Calu3 (cell line): ENCODE data around the gene ZNF436. TPM values are rescaled to one million over a fixed set of nuclear protein-coding genes. Genes with fewer than 3 reads are reported as not detected.
A peak's percentile ranks its signal among the peaks of the same experiment; 100 is the strongest.
"Not testable (repeated sequence)": the region's sequence is repeated elsewhere in the genome, so short reads cannot be mapped to it uniquely, and the experiment has no call there.

Experiments
- BruUV-seq: library from RNA; stranded (reverse); fragments of 400-500 nt; replicated peaks from 2 replicates; lab custom pipeline; 2021; lab: Mats Ljungman, UMichigan
- CTCF ChIA-PET: fragments of 300-600 bp; sonication (Branson Sonifier 250); formaldehyde crosslinking; loops from one replicate; lab custom pipeline; 2022; ENCODE audit warnings: antibody characterized with exemption; lab: Charles Lee
- DNase-seq: peaks from one replicate; pipeline ENCODE4 v3.0.0; 2022
- H3K27ac Mint-ChIP-seq: one replicate; pipeline ENCODE4 v1.8.0; 2022; ENCODE audit warnings: mixed read lengths; ENCODE audit not compliant: unreplicated experiment
- H3K27me3 Mint-ChIP-seq: one replicate; pipeline ENCODE4 v1.8.0; 2022; ENCODE audit warnings: mixed read lengths; ENCODE audit not compliant: unreplicated experiment
- H3K36me3 Mint-ChIP-seq: one replicate; pipeline ENCODE4 v1.8.0; 2022; ENCODE audit warnings: mild to moderate bottlenecking, moderate library complexity, mixed read lengths; ENCODE audit not compliant: insufficient read depth, unreplicated experiment
- H3K4me1 Mint-ChIP-seq: one replicate; pipeline ENCODE4 v1.8.0; 2022; ENCODE audit warnings: mild to moderate bottlenecking, low read depth, mixed read lengths; ENCODE audit not compliant: unreplicated experiment
- H3K4me3 Mint-ChIP-seq: one replicate; pipeline ENCODE4 v1.8.0; 2022; ENCODE audit warnings: mild to moderate bottlenecking, low read depth, moderate library complexity, mixed read lengths; ENCODE audit not compliant: unreplicated experiment
- H3K9me3 Mint-ChIP-seq: one replicate; pipeline ENCODE4 v1.8.0; 2022; ENCODE audit warnings: low read depth, mixed read lengths; ENCODE audit not compliant: unreplicated experiment
- intact Hi-C: fragments of 100-400 bp; cut with micrococcal nuclease; formaldehyde crosslinking; loops from one replicate; pipeline ENCODE4 v1.10.0; 2022; ENCODE audit not compliant: unreplicated experiment
- total RNA-seq: library from RNA; stranded (reverse); gene quantifications from 2 replicates; pipeline ENCODE4 v1.2.3, GENCODE V29; 2022
- TF ChIP-seq, protein P1 (sequence below): fragments of 200-600 bp; IDR thresholded peaks from one replicate; pipeline ENCODE4 v1.8.0; 2022; ENCODE audit warnings: antibody characterized with exemption; ENCODE audit not compliant: unreplicated experiment

ZNF436 gene
- total RNA-seq, 1 experiment from 2014 or later, result 5.8 TPM

- Mint-ChIP-seq H3K9me3 (no peaks in the 10 kb centered on the region), H3K27me3 (no peaks in the 10 kb centered on the region), H3K4me1 (no peaks in the 10 kb centered on the region), H3K27ac (no peak overlapping the region), H3K4me3 (no peak overlapping the region), H3K36me3 (peaks cover 82% of the 10 kb centered on the region)
- CTCF ChIA-PET, result no interaction called here
- DNase-seq, result no peak
- intact Hi-C loops, result no loop called here
- TF ChIP-seq, protein P1, sequence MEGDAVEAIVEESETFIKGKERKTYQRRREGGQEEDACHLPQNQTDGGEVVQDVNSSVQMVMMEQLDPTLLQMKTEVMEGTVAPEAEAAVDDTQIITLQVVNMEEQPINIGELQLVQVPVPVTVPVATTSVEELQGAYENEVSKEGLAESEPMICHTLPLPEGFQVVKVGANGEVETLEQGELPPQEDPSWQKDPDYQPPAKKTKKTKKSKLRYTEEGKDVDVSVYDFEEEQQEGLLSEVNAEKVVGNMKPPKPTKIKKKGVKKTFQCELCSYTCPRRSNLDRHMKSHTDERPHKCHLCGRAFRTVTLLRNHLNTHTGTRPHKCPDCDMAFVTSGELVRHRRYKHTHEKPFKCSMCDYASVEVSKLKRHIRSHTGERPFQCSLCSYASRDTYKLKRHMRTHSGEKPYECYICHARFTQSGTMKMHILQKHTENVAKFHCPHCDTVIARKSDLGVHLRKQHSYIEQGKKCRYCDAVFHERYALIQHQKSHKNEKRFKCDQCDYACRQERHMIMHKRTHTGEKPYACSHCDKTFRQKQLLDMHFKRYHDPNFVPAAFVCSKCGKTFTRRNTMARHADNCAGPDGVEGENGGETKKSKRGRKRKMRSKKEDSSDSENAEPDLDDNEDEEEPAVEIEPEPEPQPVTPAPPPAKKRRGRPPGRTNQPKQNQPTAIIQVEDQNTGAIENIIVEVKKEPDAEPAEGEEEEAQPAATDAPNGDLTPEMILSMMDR, result no peak
- BruUV-seq, result TSS peak; percentile 2
These were observed 38.8 kb downstream of the ZNF436 start for GRCh38 chr1:23330846-23331245.

- H3K27me3 Mint-ChIP-seq, result no peaks in the 10 kb centered on the region
- peak overlapping the region; percentile 13 for H3K27ac Mint-ChIP-seq
- peaks cover 2% of the 10 kb centered on the region for H3K4me1 Mint-ChIP-seq
- BruUV-seq, result no TSS peak
- no peak for DNase-seq
- peaks cover 46% of the 10 kb centered on the region for H3K36me3 Mint-ChIP-seq
- CTCF ChIA-PET, result no interaction called here
- no peaks in the 10 kb centered on the region for H3K9me3 Mint-ChIP-seq
- no peak overlapping the region for H3K4me3 Mint-ChIP-seq
- TF ChIP-seq, protein P1, result no peak
- intact Hi-C loops, result loop anchor here (5.0 kb wide), 1 partner anchor 77 kb away; no protein-coding TSS in a partner anchor
These were observed 44.2 kb downstream of the ZNF436 start for GRCh38 chr1:23325393-23325792.

DNA sequence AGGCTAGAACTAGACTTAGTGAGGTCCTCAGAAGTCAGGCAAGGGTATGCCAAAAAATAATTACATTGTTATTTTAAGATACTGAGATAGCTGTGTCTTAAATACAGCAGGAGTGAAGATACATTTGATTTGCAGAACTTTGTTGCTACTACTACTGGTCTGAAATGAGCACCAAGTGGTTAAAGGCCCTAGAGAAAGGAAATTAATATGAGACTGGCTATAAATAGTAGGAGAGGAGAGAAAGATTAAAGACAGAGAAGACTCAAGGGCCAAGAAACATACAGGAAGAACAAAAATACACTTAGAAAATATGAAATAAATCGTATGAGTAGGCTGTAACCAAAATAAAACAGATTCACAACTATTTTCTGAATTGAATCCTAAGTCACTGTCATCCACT is 46.9 kb downstream of the ZNF436 start:
- Mint-ChIP-seq H3K27me3 (no peaks in the 10 kb centered on the region), H3K4me1 (peaks cover 17% of the 10 kb centered on the region), H3K9me3 (no peaks in the 10 kb centered on the region), H3K27ac (no peak overlapping the region), H3K4me3 (no peak overlapping the region), H3K36me3 (peaks cover 46% of the 10 kb centered on the region)
- DNase-seq, result no peak
- intact Hi-C loops, result no loop called here
- TF ChIP-seq, protein P1, result no peak
- CTCF ChIA-PET, result no interaction called here
- BruUV-seq, result no TSS peak

GRCh38 chr1:23310280-23310679 is 59.4 kb downstream of the ZNF436 start:
- peaks cover 39% of the 10 kb centered on the region for H3K36me3 Mint-ChIP-seq
- H3K9me3 Mint-ChIP-seq, H3K27ac Mint-ChIP-seq, CTCF ChIA-PET, H3K27me3 Mint-ChIP-seq, intact Hi-C loops, H3K4me1 Mint-ChIP-seq, DNase-seq, BruUV-seq, H3K4me3 Mint-ChIP-seq: not testable (repeated sequence)

Other genes starting within 250 kb of the ZNF436 start
- gene LUZP1, start 201.0 kb downstream of the ZNF436 start, total RNA-seq, result 17.4 and 19.2 TPM in 2 replicates
- 1.1 and 1.7 TPM in 2 replicates for gene HTR1D, start 152.3 kb downstream of the ZNF436 start, total RNA-seq
- 126 TPM in 2 replicates for gene HNRNPR, start 25.6 kb downstream of the ZNF436 start, total RNA-seq
- gene TCEA3, start 54.9 kb upstream of the ZNF436 start, total RNA-seq, result 1.5 and 2.7 TPM in 2 replicates
- 2.9 and 3.5 TPM in 2 replicates for gene ASAP3, start 114.3 kb upstream of the ZNF436 start, total RNA-seq
- gene E2F2, start 161.4 kb upstream of the ZNF436 start, total RNA-seq, result 6.2 and 8.1 TPM in 2 replicates
- gene ID3, start 189.7 kb upstream of the ZNF436 start, total RNA-seq, result 25.2 and 30.2 TPM in 2 replicates